ENCODE measurements around the gene SIRT7.
A peak's percentile ranks its signal among the peaks of the same experiment; 100 is the strongest.

The SIRT7 gene

DNA sequence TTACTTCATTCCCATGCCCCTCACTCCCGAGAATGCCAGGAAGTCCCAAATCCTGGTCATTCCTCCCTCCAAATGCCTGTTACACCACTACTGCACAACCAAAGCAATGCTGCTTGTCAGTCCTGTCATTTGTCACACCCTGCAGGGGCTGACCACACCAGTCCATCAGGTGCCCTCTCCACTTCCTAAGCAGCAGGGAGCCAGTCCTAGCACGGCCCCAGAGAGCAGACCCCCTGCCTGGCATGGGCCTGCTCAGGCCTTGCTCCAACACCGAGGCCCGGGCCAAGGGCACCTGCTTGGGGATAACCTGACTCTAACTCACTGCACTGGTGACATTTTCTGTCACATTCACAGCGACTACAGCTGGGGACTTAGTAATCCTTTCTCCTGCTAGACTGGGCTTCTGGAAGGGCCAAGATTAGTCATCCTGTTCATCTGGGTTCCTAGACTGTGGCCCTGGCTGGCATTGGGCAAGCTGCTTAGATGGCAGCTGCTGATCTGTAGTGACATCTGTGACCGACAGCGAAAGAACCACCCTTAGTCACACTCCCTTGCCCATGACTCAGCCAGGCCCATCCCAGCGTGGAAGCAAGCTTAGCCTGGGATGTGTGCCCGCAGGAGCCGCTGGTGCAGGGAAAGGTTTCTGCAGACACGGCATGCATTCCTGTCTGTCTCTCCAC lies 32.0 kb downstream of the SIRT7 start:
- DNase-seq (ENCODE audit: low read depth in 2 of 2): no peak

DNA sequence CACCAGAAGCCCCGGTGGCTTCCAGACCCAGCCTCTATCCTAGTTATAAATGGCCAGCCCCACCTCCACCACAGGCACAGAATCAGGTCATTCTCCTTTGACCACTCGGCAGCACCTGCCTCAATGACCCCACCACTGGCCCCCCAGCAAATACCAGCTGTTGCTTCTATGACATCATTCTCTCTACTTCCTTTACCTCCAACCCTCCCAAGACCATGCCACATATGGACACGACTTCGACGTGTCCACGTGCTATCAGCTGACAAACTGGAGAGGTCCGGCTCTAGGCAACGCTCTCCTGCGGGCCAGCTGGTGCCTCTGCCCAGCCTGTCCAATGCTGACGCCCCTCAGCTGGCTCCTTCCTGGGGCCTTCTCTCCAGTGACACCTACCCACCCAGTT lies 32.5 kb downstream of the SIRT7 start:
- no peak for DNase-seq (ENCODE audit: low read depth in 2 of 2)

DNA sequence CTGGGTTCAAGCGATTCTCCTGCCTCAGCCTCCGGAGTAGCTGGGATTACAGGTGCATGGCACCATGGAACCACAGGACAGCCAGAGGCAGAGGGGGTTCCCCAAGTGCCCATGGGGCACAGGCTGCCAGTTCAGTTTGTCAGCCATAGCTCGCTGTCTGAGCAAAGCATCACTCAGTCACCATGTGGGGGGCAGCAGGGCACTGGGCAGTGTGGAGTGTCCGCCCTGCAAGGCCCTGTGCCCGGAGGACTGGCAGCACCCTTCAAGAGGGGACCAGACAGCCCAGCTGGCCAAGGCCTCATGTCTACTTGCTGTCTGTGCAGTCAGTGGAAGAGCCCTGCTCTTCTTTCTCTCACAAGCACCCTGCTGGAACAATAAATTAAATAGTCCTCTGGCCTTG lies 33.0 kb downstream of the SIRT7 start:
- DNase-seq (ENCODE audit: low read depth in 2 of 2): no peak

DNA sequence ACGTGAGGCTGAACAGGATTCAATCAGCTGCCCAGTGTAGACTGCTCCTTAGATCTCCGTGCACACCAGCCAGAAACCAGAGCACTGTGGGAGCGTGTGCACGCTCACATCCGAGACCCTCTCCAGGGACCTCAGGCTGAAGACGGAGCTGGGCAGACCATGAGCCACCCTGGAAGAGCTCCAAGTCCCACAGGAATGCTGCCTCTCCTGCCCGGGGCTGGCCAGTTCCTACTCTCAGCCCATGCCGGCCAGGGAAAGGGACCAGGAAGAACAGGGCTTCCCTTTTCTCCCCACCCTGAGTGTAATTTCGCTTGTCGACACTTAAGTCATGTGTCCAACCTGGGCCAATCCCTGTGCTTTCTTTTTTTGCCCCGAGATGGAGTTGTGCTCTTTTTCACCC lies 33.5 kb downstream of the SIRT7 start:
- no peak for DNase-seq (ENCODE audit: low read depth in 2 of 2)

DNA sequence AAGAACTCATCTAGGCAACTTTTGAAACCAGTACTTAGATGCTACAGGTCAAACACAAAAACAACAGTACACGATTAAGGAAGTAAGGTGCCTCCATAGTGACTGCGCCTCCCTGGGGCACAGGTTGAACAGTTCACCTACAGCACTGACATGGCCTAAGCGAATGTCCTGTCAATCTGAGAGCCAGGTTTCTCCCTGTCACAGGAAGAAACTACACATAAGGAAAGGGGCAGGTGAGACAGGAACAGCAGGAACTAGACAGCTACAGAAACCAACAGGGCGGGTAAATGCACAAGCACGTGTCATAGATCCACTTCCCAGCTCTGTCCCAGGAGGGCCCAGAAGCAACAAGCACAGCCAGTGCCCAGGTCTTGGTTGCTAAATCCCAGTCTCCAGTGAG lies 38.9 kb downstream of the SIRT7 start:
- DNase-seq (ENCODE audit: low read depth in 2 of 2): no peak

DNA sequence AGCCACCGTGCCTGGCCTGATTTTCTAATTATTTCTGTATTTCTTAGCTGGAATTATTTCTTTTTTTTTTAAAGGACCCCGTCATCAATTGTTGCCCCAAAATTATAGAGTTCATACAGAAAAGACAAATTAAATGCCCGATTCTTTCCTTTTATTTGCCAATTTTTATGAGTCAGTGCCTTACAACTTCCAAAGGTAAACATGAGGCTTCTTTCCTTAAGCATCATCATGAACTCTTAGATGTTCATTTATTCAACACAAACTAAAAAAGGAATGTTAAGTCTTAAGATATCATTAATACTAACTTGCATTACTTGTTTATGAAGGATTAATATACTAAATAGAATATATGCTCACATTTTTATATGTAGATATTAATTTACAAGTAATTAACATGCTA lies 39.7 kb downstream of the SIRT7 start:
- DNase-seq (ENCODE audit: low read depth in 2 of 2): no peak

DNA sequence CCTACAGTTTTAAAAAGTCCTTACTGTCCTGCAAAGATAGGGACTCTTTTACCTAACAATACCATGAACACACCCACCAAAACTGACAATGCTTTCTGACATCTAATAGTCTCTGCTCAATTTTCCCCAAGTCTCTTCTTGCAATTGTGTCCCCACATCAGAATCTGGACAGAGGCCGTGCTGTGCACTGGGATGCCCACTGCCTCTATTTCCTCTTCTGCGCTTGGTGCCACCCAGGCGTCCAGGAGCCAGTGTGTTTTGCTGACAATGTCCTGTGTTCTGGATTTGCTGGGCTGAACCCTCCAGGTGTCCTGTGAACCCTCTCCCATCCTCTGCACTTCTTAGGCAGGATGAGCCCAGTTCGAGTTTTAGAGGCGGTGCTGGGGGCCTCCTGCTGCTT lies 40.4 kb downstream of the SIRT7 start:
- no peak for DNase-seq (ENCODE audit: low read depth in 2 of 2)

DNA sequence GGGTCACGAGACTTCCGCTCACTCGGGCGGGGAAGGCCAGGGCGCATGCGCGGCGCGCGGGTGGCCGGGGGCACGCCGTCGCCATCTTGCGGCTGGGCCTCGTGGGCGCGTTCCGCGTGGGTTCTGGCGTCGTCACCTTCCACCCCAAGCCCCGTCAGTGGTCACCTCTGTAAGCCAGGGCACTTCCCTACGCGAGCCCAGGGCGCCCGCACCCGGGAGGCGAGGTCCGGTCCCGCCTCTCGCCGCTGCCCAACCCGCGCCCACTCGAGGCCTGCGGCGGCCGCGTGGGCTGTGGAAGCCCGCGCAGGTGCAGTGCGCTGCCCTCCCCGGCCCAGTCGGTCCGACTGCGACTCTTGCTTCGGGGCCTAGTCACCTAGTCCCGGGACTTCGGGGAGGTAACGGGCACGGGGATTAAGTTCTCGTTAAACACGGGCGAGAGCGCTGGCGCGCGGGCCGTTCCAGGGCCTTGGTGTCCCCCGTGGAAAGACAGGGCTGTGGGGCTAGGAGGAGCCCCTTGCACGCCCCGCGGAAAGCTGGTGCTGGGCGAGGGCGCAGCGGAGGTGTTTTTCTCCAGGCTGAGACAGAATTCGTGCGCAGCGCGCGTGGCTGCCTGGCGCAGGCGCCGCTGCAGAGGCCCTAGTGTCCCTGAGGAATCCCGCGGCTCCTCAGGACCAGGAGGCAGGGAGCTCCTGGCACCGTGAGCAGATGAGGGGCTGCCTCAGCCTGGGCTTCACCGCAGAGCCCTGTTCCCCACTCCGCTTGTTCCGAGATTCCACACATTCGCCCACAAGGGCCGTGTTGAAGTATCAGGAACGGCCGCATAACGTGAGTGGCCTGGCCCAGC lies 46.4 kb downstream of the SIRT7 start:
- DNase-seq (ENCODE audit: low read depth in 2 of 2): peak; percentile 93 to 95

DNA sequence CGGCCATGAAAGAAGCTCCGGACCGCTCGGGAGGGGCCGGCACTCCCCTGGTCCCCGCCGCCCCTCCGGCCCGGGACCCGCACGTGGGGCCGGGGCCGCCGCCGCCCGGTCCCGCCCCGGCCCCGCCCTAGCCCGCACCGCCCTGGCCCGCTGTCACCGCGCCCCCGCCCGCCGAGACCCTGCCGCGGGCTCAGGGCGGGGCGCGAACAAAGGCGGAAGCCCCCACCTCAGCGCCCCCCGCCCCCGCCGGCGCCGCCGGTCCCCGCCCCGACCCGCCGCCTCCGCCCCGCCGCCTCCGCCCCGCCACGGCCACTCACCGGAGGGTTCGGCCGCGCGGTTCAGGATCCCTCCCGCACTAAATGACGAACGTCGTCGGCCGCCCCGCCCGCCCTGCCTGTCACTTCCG lies 47.0 kb downstream of the SIRT7 start, which contains the start of gene ARHGDIA:
TSS of gene ARHGDIA (minus strand) at position 357 of the 406 bp plus-strand sequence. CDS start 1,407 bp downstream, outside the sequence.
- no peak for DNase-seq (ENCODE audit: low read depth in 2 of 2)

DNA sequence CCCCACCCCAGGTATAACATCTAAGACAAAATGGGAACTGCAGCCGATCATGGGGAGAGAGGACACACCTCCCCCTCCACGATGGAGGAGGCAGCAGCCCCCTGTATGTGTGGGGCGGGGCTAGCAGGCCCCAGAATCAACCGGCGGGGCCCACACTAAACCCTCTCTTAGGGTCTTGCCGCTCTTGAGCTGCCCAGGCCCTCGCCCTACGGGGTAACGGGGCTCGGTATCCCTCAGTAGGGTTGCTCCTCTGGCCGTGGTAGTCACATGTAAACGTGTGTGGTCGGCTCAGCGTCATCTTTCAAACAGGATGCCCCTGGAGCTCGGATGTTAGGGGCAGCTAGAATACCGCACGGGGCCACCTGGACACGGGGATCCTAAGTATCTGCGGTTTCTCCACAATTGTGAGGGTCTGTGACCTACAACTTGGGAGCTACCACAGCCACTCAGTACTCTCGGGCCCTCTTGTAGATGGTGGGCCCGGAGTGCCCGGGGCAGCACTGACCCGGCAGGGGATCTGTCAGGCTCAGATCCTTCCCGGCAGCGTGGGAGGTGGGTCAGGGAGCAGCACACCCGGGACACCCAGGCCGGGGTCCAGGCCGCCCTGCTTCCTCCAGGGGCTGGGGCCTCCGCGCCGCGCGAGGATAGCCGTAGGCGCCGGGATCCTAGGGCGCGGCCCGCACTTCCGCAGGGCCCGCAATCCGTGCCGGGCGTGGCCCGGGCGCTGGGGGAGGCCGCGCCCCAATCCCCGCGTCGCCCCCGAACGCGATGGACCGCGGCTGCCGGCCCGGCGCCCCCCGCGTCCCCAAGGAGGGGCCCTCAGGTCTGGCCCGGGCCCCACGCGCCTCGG lies 47.6 kb downstream of the SIRT7 start:
- DNase-seq (ENCODE audit: low read depth in 2 of 2): peak in 1 of 2 donors; percentile 28

DNA sequence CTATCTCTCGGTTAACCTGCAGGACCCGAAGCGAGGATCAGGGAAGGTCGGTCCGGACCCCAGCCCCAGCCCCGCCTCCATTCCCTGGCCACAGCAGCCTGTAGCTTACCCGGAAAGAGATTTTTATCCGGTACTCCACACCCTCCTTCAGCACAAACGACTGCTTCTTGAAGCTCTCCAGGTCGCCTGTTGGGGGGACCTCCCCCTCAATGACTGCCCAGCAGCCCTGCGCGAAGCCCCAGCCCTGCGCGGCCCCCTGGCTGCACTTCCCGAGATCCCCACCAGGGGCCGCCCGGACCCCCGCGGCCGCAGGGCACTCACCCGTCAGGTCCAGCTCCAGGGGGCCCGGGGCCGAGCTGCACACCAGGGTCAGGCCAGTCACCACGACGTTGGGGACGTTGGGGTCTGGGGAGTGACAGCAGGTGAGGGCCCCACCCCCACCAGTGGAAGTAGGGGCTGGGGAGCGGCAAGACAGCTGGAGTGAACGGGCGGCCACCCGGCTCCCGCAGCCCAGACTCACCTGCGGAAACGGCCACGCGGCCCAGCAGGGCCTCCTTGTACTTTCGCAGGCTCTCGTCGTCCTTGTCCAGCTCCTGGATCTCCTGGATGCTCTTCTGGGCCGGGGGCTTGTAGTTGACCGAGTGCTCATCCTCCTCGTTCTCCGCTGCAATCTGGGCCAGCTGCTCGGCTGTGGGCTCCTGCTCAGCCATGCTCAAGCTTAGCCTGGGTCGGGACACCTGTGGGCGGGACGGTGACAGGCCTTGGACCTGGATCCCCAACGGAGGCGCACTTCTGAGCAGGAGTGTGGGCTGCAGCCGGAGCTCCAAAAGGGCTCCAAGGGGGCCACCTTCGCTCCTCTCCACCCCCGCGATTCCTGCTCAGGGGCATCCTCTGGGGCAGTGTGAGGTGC lies 48.5 kb downstream of the SIRT7 start:
- DNase-seq (ENCODE audit: low read depth in 2 of 2): peak; percentile 33 to 41

DNA sequence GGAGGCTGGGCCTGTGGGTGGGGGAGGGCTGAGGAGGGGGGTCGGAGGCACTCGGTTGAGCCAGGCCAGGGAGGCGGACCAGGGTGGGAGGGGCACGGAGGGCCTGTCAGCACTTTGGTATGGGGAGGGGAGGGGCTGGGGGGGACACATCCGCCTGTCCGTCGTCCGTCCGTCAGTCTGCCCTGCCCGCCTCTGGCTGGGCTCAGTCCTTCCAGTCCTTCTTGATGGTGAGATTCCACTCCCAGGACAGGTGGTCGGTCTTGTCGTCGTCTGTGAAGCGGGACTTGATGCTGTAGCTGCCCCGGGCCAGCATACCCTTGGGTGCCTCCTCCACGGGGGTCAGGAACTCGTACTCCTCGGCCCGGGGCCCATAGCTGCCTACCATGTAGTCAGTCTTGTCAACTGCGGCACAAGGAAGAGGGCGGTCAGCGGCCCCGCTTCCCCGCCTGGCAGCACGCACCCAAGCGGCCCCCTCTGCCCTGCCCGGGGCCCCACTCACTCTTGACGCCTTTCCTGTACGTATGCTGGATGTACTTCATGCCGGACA lies 49.2 kb downstream of the SIRT7 start:
- DNase-seq (ENCODE audit: low read depth in 2 of 2): no peak

DNA sequence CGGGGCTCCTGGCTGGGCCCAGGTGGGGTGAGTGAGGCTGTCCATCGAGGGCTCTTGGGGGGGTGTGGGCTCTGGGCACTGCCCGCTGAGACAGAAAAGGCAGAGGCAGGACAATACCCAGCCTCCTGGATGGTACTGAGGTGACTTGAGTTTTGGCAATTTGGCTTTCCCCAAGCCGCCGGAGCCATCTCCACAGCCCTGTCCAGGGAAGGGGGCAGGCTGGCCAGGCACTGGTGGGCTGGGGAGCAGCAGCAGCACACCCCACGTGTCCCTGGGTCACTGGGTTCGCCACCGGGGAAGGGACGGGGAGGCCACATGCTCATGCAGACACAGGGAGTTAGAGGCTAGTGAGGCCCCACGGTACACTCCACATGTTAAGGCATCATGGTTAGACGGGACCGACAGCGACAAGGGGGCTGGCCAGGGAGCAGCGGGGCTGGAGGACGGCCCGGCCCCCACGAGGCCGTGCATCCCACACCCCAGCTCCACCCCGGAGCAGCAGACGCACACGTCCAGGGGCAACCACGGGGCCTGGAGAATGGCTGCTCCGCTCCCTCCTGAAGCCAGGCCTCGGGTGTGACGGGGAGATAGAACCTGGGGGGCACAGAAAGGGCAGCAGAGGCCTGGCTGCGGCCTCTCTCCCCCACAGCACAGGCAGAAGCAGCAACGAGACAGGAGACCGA lies 49.8 kb downstream of the SIRT7 start:
- DNase-seq (ENCODE audit: low read depth in 2 of 2): no peak

DNA sequence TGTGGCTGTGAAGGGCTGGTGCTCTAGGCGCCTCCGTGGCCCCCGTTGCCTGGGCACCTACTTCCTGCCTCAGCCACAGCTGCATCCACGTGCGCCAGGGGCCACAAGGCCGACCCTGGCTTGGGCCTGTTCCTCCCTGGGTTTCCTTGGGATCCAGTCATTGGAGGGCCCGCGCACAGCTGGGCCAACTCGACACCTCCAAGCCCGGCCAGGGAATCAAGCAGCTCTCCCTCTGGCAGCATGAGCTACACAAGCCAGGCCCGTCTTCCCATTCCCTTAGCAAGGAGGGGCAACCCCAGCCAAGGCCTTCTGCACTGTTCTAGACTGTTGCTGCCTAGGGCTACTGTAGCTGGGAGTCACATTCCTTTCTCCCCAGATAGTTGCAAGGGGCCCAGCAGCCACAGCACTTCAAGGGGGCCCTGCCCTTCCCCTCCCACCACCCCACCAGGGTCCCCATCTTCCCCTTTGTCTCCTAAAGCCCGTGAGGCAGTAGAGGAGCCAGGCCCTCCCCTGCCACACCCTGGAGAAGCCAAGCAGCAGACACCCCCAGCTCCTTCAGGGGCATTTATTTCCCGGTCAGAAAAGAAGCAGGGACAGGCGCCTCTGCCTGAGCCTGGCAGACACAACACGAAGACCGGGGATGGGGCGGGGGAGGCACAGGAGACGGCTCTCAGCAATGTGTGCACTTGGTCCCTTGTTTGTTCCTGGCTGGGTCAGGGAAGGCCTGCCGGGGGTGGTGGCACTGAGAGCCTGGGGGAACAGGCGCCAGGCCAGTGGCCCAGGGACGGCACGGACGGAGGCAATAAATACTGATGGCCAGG lies 50.6 kb downstream of the SIRT7 start:
- DNase-seq (ENCODE audit: low read depth in 2 of 2): no peak

DNA sequence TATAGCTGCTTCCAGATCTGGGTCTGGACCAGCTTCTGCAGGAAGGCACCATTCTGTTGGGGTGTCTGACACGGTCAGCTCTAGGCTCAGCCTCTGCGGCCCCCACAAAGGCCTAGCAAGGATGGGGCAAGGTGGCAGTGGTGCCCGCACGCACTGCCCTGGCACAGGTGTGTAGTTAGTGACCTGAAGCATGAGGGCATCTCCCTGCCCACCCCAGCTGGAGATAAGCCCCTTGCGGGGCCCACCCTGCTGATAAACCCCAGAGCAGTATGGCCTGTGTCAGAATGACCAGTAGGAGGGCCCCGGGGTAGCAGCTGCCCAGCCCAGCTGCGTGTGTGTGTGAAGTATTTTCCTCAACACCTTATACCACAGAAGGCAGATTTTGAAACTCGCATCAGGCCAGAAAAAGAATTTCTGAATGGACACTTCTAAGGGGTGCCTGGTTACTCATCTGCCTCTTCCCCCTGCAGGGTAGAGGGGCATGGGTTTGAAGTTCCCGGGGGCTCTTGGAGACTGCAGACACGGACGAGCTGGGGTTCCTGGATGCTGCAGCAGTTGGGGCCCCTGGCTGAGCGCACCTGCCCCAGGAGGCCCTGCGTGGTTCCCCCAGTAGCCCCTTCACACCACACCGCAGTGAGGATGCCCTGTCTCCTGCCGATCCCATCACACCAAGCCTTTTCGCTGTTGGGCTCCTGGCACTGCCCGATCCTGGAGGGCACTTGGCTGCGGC lies 51.4 kb downstream of the SIRT7 start:
- no peak for DNase-seq (ENCODE audit: low read depth in 2 of 2)

DNA sequence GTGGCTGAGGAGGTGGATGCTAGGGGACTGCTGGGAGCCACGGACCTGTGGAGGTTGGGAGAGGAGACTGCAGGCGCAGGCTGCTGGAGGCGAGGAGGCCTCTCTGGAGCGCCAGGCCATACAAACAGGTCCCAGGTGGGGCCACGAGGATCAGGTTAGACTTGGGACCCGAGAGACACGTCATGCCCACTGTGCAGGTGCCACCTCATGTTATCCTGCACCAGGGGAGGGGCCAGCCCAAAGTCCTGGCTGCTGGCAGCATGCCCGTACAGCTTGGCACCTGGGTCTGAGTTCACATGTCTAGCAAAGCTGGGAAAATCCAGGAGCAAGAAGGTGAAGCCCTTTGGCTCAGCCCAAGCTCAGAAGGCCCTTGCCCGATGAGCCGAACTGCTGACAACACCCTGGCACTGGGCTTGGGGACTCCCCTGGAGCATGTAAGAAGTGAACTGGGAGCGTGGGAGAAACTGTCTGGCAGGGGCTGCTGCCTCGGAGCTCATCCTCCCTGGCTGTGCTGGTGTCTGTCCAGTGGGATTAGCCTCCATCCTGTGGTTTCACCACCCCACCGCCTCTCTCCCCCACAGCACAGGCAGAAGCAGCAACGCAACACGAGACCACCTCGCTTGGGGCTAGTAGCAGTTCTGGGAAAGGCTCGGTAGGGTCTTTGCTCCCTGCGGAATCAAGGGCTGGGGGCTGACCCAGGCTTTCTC lies 52.1 kb downstream of the SIRT7 start:
- no peak for DNase-seq (ENCODE audit: low read depth in 2 of 2)

DNA sequence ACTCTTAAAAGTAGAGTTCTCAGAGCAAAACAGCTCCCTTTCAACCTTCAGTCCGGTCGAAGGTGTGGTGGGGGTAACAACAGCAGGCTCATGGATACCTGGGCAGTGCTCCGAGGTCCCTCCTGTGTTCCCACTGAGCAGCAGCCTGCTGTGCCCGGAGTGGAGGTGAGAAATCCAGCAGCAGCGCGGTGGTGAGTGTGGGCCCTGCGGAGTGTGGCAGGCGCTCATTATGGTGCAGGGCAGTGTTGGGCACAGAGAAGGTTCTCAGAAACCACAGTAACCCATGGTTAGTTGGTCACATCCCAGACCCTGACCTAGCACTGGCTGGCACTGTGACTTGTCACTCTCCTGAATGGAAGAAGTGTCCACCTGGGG lies 52.6 kb downstream of the SIRT7 start:
- no peak for DNase-seq (ENCODE audit: low read depth in 2 of 2)

Measured in stimulated activated CD8-positive, alpha-beta memory T cell treated with anti-CD3 and anti-CD28 coated beads, Interleukin-15, amount 100 ng/mL, for 48 hours (primary cell).